Mesendoderm (in vitro differentiated cells): ENCODE measurements around the gene CPED1.
A peak's percentile ranks its signal among the peaks of the same experiment; 100 is the strongest.

Experiments used
- DNase-seq: peaks from one replicate; pipeline ENCODE4 v3.0.0; 2013
- H2AK5ac ChIP-seq: 2 replicates; pipeline ENCODE4 v1.6.1; 2013; ENCODE audit warnings: low read length, inconsistent platforms
- H2BK120ac ChIP-seq: 2 replicates; pipeline ENCODE4 v1.6.1; 2013; ENCODE audit warnings: low read depth, mild to moderate bottlenecking, low read length, moderate library complexity, mixed read lengths
- H2BK15ac ChIP-seq: replicated peaks from 2 replicates; pipeline ENCODE4 v1.6.1; 2013; ENCODE audit warnings: low read depth, mild to moderate bottlenecking, moderate library complexity
- H2BK5ac ChIP-seq: 2 replicates; pipeline ENCODE4 v1.6.1; 2013; ENCODE audit warnings: low read length, inconsistent platforms
- H3K18ac ChIP-seq: 2 replicates; pipeline ENCODE4 v1.6.1; 2013; ENCODE audit warnings: mild to moderate bottlenecking, low read length, mixed read lengths
- H3K23ac ChIP-seq: one replicate; pipeline ENCODE4 v1.6.1; 2013; ENCODE audit warnings: low read length
- H3K27ac ChIP-seq: 2 replicates; pipeline ENCODE4 v1.5.1; 2013; ENCODE audit warnings: low read depth, mild to moderate bottlenecking, inconsistent platforms, low read length, moderate library complexity
- H3K27me3 ChIP-seq: 2 replicates; pipeline ENCODE4 v1.6.1; 2013; ENCODE audit warnings: low read length, control low read depth, mild to moderate bottlenecking, inconsistent platforms; ENCODE audit not compliant: insufficient read depth, poor library complexity
- H3K36me3 ChIP-seq: 2 replicates; pipeline ENCODE4 v1.6.1; 2013; ENCODE audit warnings: low read length, inconsistent platforms; ENCODE audit not compliant: control insufficient read depth, insufficient read depth
- H3K4ac ChIP-seq: one replicate; pipeline ENCODE4 v1.6.1; 2013; ENCODE audit warnings: low read depth, mild to moderate bottlenecking, low read length, moderate library complexity
- H3K4me1 ChIP-seq: 2 replicates; pipeline ENCODE4 v1.6.1; 2013; ENCODE audit warnings: low read depth, low read length, inconsistent platforms; ENCODE audit not compliant: control insufficient read depth
- H3K4me2 ChIP-seq: 2 replicates; pipeline ENCODE4 v1.6.1; 2013; ENCODE audit warnings: low read length
- H3K4me3 ChIP-seq: 2 replicates; pipeline ENCODE4 v1.5.1; 2013; ENCODE audit warnings: mild to moderate bottlenecking, low read length
- H3K56ac ChIP-seq: one replicate; pipeline ENCODE4 v1.6.1; 2013; ENCODE audit warnings: low read length
- H3K79me1 ChIP-seq: 2 replicates; pipeline ENCODE4 v1.6.1; 2013; ENCODE audit warnings: low read length, inconsistent platforms
- H3K79me2 ChIP-seq: 2 replicates; pipeline ENCODE4 v1.6.1; 2013; ENCODE audit warnings: mild to moderate bottlenecking, low read length; ENCODE audit not compliant: control insufficient read depth, insufficient read depth
- H3K9ac ChIP-seq: 2 replicates; pipeline ENCODE4 v1.6.1; 2013; ENCODE audit warnings: low read length, inconsistent platforms
- H4K5ac ChIP-seq: one replicate; pipeline ENCODE4 v1.6.1; 2013; ENCODE audit warnings: low read length
- H4K8ac ChIP-seq: one replicate; pipeline ENCODE4 v1.6.1; 2013; ENCODE audit warnings: low read depth, mild to moderate bottlenecking, control low read depth, low read length, moderate library complexity
- WGBS: extraction: QIAGEN DNeasy Blood & Tissue Kit; methylation state at CpG from one replicate; pipeline ENCODE4 v1.1.7; 2013; ENCODE audit warnings: low lambda C conversion rate, missing lambda C conversion rate; ENCODE audit not compliant: insufficient coverage; ENCODE audit errors: extremely low coverage; 5-methylcytosine and 5-hydroxymethylcytosine counted together

Gene CPED1

GRCh38 chr7:121046893-121047468 is 58.5 kb downstream of the CPED1 start:
- H3K27ac ChIP-seq = no peak overlapping the region
- no peak overlapping the region for H3K9ac ChIP-seq
- no peak overlapping the region for H2BK5ac ChIP-seq
- no peaks in the 10 kb centered on the region for H3K79me2 ChIP-seq
- H4K5ac ChIP-seq = no peak overlapping the region
- H3K4ac ChIP-seq = no peak overlapping the region
- H3K79me1 ChIP-seq = no peaks in the 10 kb centered on the region
- no peak overlapping the region for H2BK15ac ChIP-seq
- H3K4me1 ChIP-seq = peaks cover 4% of the 10 kb centered on the region
- WGBS = no CpG with 5 or more reads among the region's 2 CpGs
- H3K18ac ChIP-seq = no peak overlapping the region
- no peaks in the 10 kb centered on the region for H3K36me3 ChIP-seq
- no peak overlapping the region for H4K8ac ChIP-seq
- DNase-seq = no peak
- no peak overlapping the region for H2BK120ac ChIP-seq
- H2AK5ac ChIP-seq = no peak overlapping the region
- no peak overlapping the region for H3K4me2 ChIP-seq
- no peak overlapping the region for H3K23ac ChIP-seq
- H3K4me3 ChIP-seq = no peak overlapping the region
- no peaks in the 10 kb centered on the region for H3K27me3 ChIP-seq
- no peak overlapping the region for H3K56ac ChIP-seq

GRCh38 chr7:121048195-121048594 is 59.7 kb downstream of the CPED1 start:
- no peak overlapping the region for H3K4ac ChIP-seq
- H3K27me3 ChIP-seq = no peaks in the 10 kb centered on the region
- no peak for DNase-seq
- H3K9ac ChIP-seq = no peak overlapping the region
- H2BK15ac ChIP-seq = no peak overlapping the region
- H3K56ac ChIP-seq = no peak overlapping the region
- no peak overlapping the region for H3K18ac ChIP-seq
- no peaks in the 10 kb centered on the region for H3K79me2 ChIP-seq
- H3K36me3 ChIP-seq = no peaks in the 10 kb centered on the region
- H3K23ac ChIP-seq = no peak overlapping the region
- H3K79me1 ChIP-seq = no peaks in the 10 kb centered on the region
- no peak overlapping the region for H2BK120ac ChIP-seq
- H4K5ac ChIP-seq = no peak overlapping the region
- no peak overlapping the region for H4K8ac ChIP-seq
- H3K4me3 ChIP-seq = no peak overlapping the region
- no peak overlapping the region for H2BK5ac ChIP-seq
- no peak overlapping the region for H3K27ac ChIP-seq
- peaks cover 4% of the 10 kb centered on the region for H3K4me1 ChIP-seq
- WGBS = no CpG with 5 or more reads among the region's 4 CpGs
- no peak overlapping the region for H3K4me2 ChIP-seq
- H2AK5ac ChIP-seq = no peak overlapping the region

DNA sequence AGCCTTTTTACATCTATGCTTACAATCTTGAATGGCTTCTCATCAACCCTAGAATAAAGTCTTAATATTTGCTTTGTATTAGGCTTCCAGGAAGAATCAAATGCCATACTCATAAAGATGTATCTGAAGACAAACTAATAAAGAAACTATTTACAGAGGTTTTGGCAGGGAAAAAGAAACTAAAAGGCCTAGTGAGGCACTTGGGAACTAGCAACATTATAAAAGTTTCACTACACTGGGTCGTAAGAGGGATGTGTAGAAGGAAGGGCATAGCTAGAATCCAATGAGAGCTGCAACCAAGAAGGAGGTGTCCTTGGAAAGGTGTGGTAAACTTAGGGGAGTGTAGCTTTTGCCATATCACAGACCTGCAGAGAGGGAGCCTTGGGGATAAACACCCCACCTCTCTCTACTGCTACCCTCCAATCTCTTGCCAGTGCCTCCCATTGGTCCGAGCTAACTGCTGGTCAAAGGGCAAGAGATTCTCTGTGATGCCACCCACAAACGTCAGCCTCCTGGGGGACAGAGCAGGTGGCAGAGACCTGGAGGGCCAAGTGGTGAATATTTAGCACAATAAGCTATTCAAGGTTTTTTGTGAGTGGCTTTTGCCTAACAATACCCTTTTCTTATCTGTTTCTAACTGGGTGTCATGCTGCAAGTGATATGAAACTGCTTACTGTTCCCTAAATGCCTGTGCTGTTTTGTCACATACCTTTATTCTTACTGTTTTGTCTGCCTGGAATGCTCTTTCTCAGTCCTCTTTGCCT is 60.7 kb downstream of the CPED1 start:
- Histone ChIP-seq H3K23ac (no peak overlapping the region), H3K56ac (no peak overlapping the region), H3K4ac (no peak overlapping the region), H3K27me3 (no peaks in the 10 kb centered on the region), H4K5ac (no peak overlapping the region), H3K27ac (no peak overlapping the region), H3K18ac (no peak overlapping the region), H2BK5ac (no peak overlapping the region), H3K9ac (no peak overlapping the region), H4K8ac (no peak overlapping the region), H3K36me3 (no peaks in the 10 kb centered on the region), H3K4me3 (no peak overlapping the region), H2AK5ac (no peak overlapping the region), H2BK15ac (no peak overlapping the region), H3K79me2 (no peaks in the 10 kb centered on the region), H3K79me1 (no peaks in the 10 kb centered on the region), H3K4me2 (no peak overlapping the region), H3K4me1 (peaks cover 4% of the 10 kb centered on the region), H2BK120ac (no peak overlapping the region)
- peak; percentile 56 for DNase-seq
- WGBS = no CpG with 5 or more reads among the region's 3 CpGs

DNA sequence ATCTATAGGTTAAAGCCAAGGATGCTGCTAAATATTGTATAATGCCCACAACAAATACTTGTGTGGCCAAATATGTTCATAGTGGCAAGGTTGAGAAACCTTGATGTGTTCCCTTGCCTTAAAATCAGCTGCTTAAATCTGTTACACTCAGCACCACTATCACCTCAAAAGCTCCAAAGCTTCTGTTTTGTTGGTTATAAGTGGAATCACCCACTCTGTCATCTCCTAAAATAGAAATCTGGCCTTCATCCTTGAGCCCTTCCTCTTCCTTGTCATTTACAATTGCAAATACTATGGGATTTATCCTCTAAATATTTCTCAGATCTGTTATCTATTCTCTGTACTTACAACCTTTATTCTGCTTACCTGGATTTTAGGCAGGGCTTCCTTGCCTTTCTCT is 61.4 kb downstream of the CPED1 start:
- no peak for DNase-seq
- H2BK15ac ChIP-seq = no peak overlapping the region
- H2BK5ac ChIP-seq = no peak overlapping the region
- H4K5ac ChIP-seq = no peak overlapping the region
- H3K9ac ChIP-seq = no peak overlapping the region
- no peaks in the 10 kb centered on the region for H3K36me3 ChIP-seq
- H3K4me2 ChIP-seq = no peak overlapping the region
- no peak overlapping the region for H3K23ac ChIP-seq
- no peaks in the 10 kb centered on the region for H3K79me2 ChIP-seq
- no peak overlapping the region for H3K18ac ChIP-seq
- H3K27me3 ChIP-seq = no peaks in the 10 kb centered on the region
- no peak overlapping the region for H3K4me3 ChIP-seq
- H3K4me1 ChIP-seq = peaks cover 4% of the 10 kb centered on the region
- no peak overlapping the region for H3K27ac ChIP-seq
- H3K56ac ChIP-seq = no peak overlapping the region
- H3K4ac ChIP-seq = no peak overlapping the region
- H2BK120ac ChIP-seq = no peak overlapping the region
- H4K8ac ChIP-seq = no peak overlapping the region
- H2AK5ac ChIP-seq = no peak overlapping the region
- no peaks in the 10 kb centered on the region for H3K79me1 ChIP-seq

- DNase-seq = no peak
- H2AK5ac ChIP-seq = no peak overlapping the region
- no peak overlapping the region for H2BK120ac ChIP-seq
- H3K4me2 ChIP-seq = no peak overlapping the region
- H3K4me3 ChIP-seq = no peak overlapping the region
- no peaks in the 10 kb centered on the region for H3K27me3 ChIP-seq
- H3K9ac ChIP-seq = no peak overlapping the region
- H3K27ac ChIP-seq = no peak overlapping the region
- H3K79me2 ChIP-seq = no peaks in the 10 kb centered on the region
- no peaks in the 10 kb centered on the region for H3K36me3 ChIP-seq
- H3K4me1 ChIP-seq = peaks cover 4% of the 10 kb centered on the region
- no peak overlapping the region for H2BK15ac ChIP-seq
- H2BK5ac ChIP-seq = no peak overlapping the region
- no peak overlapping the region for H4K5ac ChIP-seq
- H3K79me1 ChIP-seq = no peaks in the 10 kb centered on the region
- H3K18ac ChIP-seq = no peak overlapping the region
- whole genome bisulfite sequencing = no CpG with 5 or more reads among the region's 1 CpG
- H3K56ac ChIP-seq = no peak overlapping the region
- no peak overlapping the region for H3K4ac ChIP-seq
- H3K23ac ChIP-seq = no peak overlapping the region
- H4K8ac ChIP-seq = no peak overlapping the region
Observed at GRCh38 chr7:121053219-121053618, 64.7 kb downstream of the CPED1 start.

DNA sequence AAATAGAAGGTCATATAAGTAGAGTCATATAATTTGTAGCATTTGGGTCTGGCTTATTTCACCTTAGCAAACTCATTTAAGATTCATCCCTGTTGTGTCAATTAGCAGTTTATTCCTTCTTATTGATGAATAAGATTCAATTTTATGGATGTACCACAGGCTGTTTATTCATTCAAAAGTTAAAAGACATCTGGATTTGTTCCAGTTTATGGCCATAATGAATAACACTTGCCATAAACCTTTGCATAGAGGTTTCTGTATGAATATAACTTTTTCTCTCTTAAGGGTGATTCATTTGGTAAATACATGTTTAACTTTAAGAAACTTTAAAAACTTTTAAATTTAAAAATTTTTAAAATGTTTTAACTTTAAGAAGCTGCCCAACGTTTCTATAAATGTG is 66.4 kb downstream of the CPED1 start:
- Histone ChIP-seq H3K36me3 (no peaks in the 10 kb centered on the region), H4K8ac (no peak overlapping the region), H3K4ac (no peak overlapping the region), H3K4me2 (no peak overlapping the region), H3K18ac (no peak overlapping the region), H2BK15ac (no peak overlapping the region), H2AK5ac (no peak overlapping the region), H2BK120ac (no peak overlapping the region), H3K4me1 (no peaks in the 10 kb centered on the region), H3K4me3 (no peak overlapping the region), H3K27me3 (no peaks in the 10 kb centered on the region), H3K79me2 (no peaks in the 10 kb centered on the region), H3K27ac (no peak overlapping the region), H3K56ac (no peak overlapping the region), H3K79me1 (no peaks in the 10 kb centered on the region), H3K9ac (no peak overlapping the region), H2BK5ac (no peak overlapping the region), H4K5ac (no peak overlapping the region), H3K23ac (no peak overlapping the region)
- WGBS = no CpG with 5 or more reads among the region's 1 CpG
- DNase-seq = no peak
